Measurements from ENCODE around the gene ENOX2. TPM values are rescaled to one million over a fixed set of nuclear protein-coding genes. Genes with fewer than 3 reads are reported as not detected.

The ENOX2 gene
- total and polyA plus RNA-seq, 2 of the 13 experiments (the other 11 are each of a cell fraction or from before 2014, with no cell fraction given), result 5.9 to 8.5 TPM

DNA sequence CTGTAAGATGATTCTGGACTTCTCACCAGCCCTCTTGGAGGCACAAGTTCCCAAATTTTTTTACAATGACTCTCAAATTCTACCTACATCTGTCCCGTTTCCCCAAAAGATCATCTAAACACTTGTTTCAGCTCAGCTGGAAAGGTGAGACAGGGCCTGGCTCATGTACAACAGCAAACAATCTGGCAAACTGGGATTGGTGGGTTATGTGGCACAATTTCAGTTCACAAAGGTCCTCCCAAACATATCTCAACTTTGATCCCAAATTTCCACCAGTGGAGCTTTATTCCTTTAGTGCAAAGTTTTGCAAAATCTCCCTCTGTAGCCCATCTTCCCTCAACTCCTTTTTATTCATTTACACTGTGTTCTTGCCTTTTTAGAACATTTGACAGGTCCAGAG, 207.1 kb downstream of the ENOX2 start:
- POLR2A ChIA-PET, result no interaction called here
- H3K4me2 ChIP-seq (ENCODE audit: low read depth, low read length), result no peak overlapping the region
- H3K4me3 ChIP-seq (replicated peaks in 1 of 3; ENCODE audit: insufficient read depth in 1 of 3, low read depth in 2 of 3, low read length in 3 of 3), result no peak overlapping the region
- TF ChIP-seq WIZ (CRISPR knock-in tag; IDR thresholded peaks at IDR 0.05) (no peak), CREM (IDR thresholded peaks at IDR 0.05) (no peak), CREM (CRISPR knock-in tag; IDR thresholded peaks at IDR 0.05) (no peak), ZNF20 (CRISPR knock-in tag; IDR thresholded peaks at IDR 0.05) (no peak), TOPORS (CRISPR knock-in tag; IDR thresholded peaks at IDR 0.05) (no peak), ZNF670 (CRISPR knock-in tag; IDR thresholded peaks at IDR 0.05; ENCODE audit: borderline replicate concordance) (no peak), KDM4B (CRISPR knock-in tag; IDR thresholded peaks at IDR 0.05) (no peak), POLR2AphosphoS2 (IDR thresholded peaks at IDR 0.05; ENCODE audit: low read depth, low read length) (no peak), ZFP36L1 (CRISPR knock-in tag; IDR thresholded peaks at IDR 0.05) (no peak), ZNF205 (CRISPR knock-in tag; IDR thresholded peaks at IDR 0.05) (no peak), ZNF776 (CRISPR knock-in tag; IDR thresholded peaks at IDR 0.05) (no peak), ZNF274 (CRISPR knock-in tag; IDR thresholded peaks at IDR 0.05) (no peak), NFE2 (CRISPR knock-in tag; IDR thresholded peaks at IDR 0.05) (no peak)
- TF ChIP-seq, protein P1, sequence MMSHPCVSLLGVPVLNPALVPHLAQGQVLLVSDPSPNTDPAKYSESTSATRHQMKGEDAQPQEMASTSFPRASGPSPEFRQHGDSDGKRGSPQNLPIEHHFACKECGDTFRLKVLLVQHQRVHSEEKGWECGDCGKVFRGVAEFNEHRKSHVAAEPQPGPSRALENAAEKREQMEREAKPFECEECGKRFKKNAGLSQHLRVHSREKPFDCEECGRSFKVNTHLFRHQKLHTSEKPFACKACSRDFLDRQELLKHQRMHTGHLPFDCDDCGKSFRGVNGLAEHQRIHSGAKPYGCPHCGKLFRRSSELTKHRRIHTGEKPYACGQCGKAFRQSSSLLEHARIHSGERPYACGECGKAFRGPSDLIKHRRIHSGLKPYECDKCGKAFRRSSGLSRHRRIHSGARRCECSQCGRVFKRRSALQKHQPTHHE (CRISPR knock-in tag; IDR thresholded peaks at IDR 0.05; ENCODE audit: borderline replicate concordance), result no peak
- TF ChIP-seq, protein P2, sequence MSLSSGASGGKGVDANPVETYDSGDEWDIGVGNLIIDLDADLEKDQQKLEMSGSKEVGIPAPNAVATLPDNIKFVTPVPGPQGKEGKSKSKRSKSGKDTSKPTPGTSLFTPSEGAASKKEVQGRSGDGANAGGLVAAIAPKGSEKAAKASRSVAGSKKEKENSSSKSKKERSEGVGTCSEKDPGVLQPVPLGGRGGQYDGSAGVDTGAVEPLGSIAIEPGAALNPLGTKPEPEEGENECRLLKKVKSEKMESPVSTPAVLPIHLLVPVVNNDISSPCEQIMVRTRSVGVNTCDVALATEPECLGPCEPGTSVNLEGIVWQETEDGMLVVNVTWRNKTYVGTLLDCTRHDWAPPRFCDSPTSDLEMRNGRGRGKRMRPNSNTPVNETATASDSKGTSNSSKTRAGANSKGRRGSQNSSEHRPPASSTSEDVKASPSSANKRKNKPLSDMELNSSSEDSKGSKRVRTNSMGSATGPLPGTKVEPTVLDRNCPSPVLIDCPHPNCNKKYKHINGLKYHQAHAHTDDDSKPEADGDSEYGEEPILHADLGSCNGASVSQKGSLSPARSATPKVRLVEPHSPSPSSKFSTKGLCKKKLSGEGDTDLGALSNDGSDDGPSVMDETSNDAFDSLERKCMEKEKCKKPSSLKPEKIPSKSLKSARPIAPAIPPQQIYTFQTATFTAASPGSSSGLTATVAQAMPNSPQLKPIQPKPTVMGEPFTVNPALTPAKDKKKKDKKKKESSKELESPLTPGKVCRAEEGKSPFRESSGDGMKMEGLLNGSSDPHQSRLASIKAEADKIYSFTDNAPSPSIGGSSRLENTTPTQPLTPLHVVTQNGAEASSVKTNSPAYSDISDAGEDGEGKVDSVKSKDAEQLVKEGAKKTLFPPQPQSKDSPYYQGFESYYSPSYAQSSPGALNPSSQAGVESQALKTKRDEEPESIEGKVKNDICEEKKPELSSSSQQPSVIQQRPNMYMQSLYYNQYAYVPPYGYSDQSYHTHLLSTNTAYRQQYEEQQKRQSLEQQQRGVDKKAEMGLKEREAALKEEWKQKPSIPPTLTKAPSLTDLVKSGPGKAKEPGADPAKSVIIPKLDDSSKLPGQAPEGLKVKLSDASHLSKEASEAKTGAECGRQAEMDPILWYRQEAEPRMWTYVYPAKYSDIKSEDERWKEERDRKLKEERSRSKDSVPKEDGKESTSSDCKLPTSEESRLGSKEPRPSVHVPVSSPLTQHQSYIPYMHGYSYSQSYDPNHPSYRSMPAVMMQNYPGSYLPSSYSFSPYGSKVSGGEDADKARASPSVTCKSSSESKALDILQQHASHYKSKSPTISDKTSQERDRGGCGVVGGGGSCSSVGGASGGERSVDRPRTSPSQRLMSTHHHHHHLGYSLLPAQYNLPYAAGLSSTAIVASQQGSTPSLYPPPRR (CRISPR knock-in tag; IDR thresholded peaks at IDR 0.05; ENCODE audit: borderline replicate concordance), result no peak
- TF ChIP-seq, protein P3, sequence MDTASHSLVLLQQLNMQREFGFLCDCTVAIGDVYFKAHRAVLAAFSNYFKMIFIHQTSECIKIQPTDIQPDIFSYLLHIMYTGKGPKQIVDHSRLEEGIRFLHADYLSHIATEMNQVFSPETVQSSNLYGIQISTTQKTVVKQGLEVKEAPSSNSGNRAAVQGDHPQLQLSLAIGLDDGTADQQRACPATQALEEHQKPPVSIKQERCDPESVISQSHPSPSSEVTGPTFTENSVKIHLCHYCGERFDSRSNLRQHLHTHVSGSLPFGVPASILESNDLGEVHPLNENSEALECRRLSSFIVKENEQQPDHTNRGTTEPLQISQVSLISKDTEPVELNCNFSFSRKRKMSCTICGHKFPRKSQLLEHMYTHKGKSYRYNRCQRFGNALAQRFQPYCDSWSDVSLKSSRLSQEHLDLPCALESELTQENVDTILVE (CRISPR knock-in tag; IDR thresholded peaks at IDR 0.05), result no peak
- in situ Hi-C loops (cut with HindIII; ENCODE audit: extremely low pct_ligation_motif_present, low pct_unique_long_range_greater_than_20kb) (no loop called here), intact Hi-C loops (cut with micrococcal nuclease; ENCODE audit: unreplicated experiment) (no loop called here)
- no peaks in the 10 kb centered on the region for H3K4me1 ChIP-seq (ENCODE audit: insufficient read depth, low read length)
- H3K79me2 ChIP-seq (ENCODE audit: insufficient read depth, low read length), result no peaks in the 10 kb centered on the region
- H3K27ac ChIP-seq (ENCODE audit: extremely low read length, insufficient read depth, low read length), result no peak overlapping the region
- FAIRE-seq (no peak), DNase-seq (ENCODE audit: low spot score) (no peak), ATAC-seq (no peak)
- H3K9me3 ChIP-seq (ENCODE audit: low read length), result no peaks in the 10 kb centered on the region
- BruUV-seq (replicated peaks), result no TSS peak
- H3K9ac ChIP-seq (ENCODE audit: insufficient read depth, low read depth, low read length), result no peak overlapping the region
- H3K27me3 ChIP-seq (ENCODE audit: control insufficient read depth in 1 of 2, insufficient read depth in 2 of 2, low read length in 2 of 2), result no peaks in the 10 kb centered on the region
- H4K20me1 ChIP-seq (ENCODE audit: insufficient read depth, low read length), result no peaks in the 10 kb centered on the region
- CTCF ChIA-PET (ENCODE audit: low intra/inter-chr PET ratio, low total read pairs), result no interaction called here
- H2AFZ ChIP-seq (ENCODE audit: low read length), result no peak overlapping the region
- no peaks in the 10 kb centered on the region for H3K36me3 ChIP-seq (replicated peaks in 1 of 2; ENCODE audit: control insufficient read depth in 1 of 2, insufficient read depth in 2 of 2, low read length in 2 of 2)
- 100% methylated on average over 1 of the region's 1 CpG for WGBS (ENCODE audit: low lambda C conversion rate)

Measured in HepG2 (cell line).